ENCODE measurements around the gene UBE2M. TPM values are rescaled to one million over a fixed set of nuclear protein-coding genes. Genes with fewer than 3 reads are reported as not detected.
A peak's percentile ranks its signal among the peaks of the same experiment; 100 is the strongest.

UBE2M gene
- total RNA-seq, 4 donors from 2014 or later, result 16.4 to 31.5 (median 21.7) TPM

DNA sequence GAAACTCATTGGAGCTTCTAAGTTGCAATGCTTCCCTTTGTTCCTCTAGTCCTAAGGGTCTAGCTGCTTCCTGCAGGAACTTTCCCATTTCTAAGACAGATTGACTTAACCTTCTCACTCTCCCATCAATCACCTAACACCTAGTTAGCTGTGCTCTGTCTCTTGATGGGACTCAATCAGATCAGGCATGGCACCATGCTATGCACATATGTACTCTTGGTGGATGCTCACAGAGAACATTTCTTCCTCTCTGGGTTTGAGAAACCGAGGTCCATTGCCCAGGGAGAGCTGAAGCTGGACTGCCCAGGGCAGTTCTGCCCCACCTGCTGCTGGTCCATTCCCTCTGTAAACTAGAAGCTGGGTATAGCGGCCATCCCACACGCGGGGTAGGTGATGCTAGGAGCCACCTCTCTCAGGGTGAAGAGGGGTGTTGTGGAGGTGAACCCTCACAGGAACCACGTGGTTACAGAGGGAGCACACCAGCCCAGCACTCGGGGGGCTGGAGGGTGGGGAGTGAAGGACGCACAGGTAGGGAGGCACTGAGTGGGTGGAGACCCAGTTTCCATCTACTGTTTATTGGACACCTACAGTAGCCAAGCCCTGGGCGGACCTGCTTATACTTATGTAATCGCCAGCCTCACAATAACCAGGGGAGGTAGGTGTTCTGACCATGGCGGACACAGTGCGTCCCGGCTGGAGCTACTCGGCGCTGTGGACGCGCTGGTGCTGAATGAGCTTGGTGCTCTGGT is 3.1 kb upstream of the UBE2M start:
- H3K27ac ChIP-seq, result no peak overlapping the region
- H3K27me3 ChIP-seq, result no peaks in the 10 kb centered on the region
- peak overlapping the region; percentile 44 for H3K4me3 ChIP-seq
- peaks cover 7% of the 10 kb centered on the region for H3K36me3 ChIP-seq
- no peak for DNase-seq (ENCODE audit: low spot score in 2 of 2)
- TF ChIP-seq POLR2A (IDR thresholded peaks at IDR 0.05) (no peak), CTCF (IDR thresholded peaks at IDR 0.05) (no peak), POLR2AphosphoS5 (IDR thresholded peaks at IDR 0.05) (no peak), EP300 (IDR thresholded peaks at IDR 0.05) (no peak)
- H3K9me3 ChIP-seq, result no peaks in the 10 kb centered on the region
- peaks cover 58% of the 10 kb centered on the region for H3K4me1 ChIP-seq
- 59% methylated on average over 16 of the region's 16 CpGs for WGBS

DNA sequence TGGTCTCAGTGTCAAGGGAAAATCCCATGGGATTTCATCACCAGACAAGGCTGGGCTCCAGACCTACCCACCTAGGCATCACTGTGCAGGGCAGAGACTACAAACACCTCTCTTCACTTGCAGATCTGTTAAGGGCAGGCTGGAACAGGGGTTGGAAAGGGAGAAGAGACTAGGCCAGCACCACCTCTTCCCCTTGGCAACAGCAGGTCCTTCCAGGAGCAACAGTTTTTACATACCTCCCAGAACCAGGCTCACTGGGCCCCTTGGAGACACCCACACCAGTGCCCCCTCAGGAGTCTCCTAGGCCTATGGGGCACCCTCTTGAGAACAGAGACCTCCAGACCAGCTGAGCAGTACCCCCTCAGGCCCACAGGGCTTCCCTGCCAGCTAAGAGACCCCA is 2.5 kb upstream of the UBE2M start:
- no peak for TF ChIP-seq POLR2A (IDR thresholded peaks at IDR 0.05)
- no peak for TF ChIP-seq CTCF (IDR thresholded peaks at IDR 0.05)
- TF ChIP-seq EP300 (IDR thresholded peaks at IDR 0.05), result no peak
- no peak for TF ChIP-seq POLR2AphosphoS5 (IDR thresholded peaks at IDR 0.05)
- Histone ChIP-seq H3K4me1 (peaks cover 65% of the 10 kb centered on the region), H3K27ac (no peak overlapping the region), H3K9me3 (no peaks in the 10 kb centered on the region), H3K4me3 (no peak overlapping the region), H3K36me3 (peaks cover 11% of the 10 kb centered on the region), H3K27me3 (no peaks in the 10 kb centered on the region)
- DNase-seq (ENCODE audit: low spot score in 2 of 2), result no peak

- peak overlapping the region; percentile 87 for H3K4me3 ChIP-seq
- no peaks in the 10 kb centered on the region for H3K27me3 ChIP-seq
- peak overlapping the region; percentile 99 for H3K27ac ChIP-seq
- WGBS, result 69% methylated on average over 8 of the region's 8 CpGs
- TF ChIP-seq POLR2A (IDR thresholded peaks at IDR 0.05), result no peak
- no peak for TF ChIP-seq EP300 (IDR thresholded peaks at IDR 0.05)
- no peak for TF ChIP-seq POLR2AphosphoS5 (IDR thresholded peaks at IDR 0.05)
- TF ChIP-seq CTCF (IDR thresholded peaks at IDR 0.05), result no peak
- no peaks in the 10 kb centered on the region for H3K9me3 ChIP-seq
- H3K4me1 ChIP-seq, result peaks cover 71% of the 10 kb centered on the region
- DNase-seq (ENCODE audit: low spot score in 2 of 2), result no peak
- H3K36me3 ChIP-seq, result peaks cover 15% of the 10 kb centered on the region
These were observed 1.8 kb upstream of the UBE2M start for GRCh38 chr19:58560007-58560887.

GRCh38 chr19:58559275-58560006 is 1.0 kb upstream of the UBE2M start:
- Histone ChIP-seq H3K36me3 (peaks cover 15% of the 10 kb centered on the region), H3K4me1 (peaks cover 75% of the 10 kb centered on the region), H3K9me3 (no peaks in the 10 kb centered on the region), H3K27me3 (no peaks in the 10 kb centered on the region), H3K27ac (peak overlapping the region; percentile 99), H3K4me3 (peak overlapping the region; percentile 87)
- under 1% methylated on average over 20 of the region's 33 CpGs for WGBS
- TF ChIP-seq EP300 (IDR thresholded peaks at IDR 0.05) (no peak), POLR2A (IDR thresholded peaks at IDR 0.05) (peak in 1 of 2 donors; percentile 76)
- DNase-seq (ENCODE audit: low spot score in 2 of 2), result peak; percentile 94 to 96

GRCh38 chr19:58558623-58559274 is 338 bp upstream of the UBE2M start:
- peaks cover 81% of the 10 kb centered on the region for H3K4me1 ChIP-seq
- peaks cover 15% of the 10 kb centered on the region for H3K36me3 ChIP-seq
- peak; percentile 99 to 100 for DNase-seq (ENCODE audit: low spot score in 2 of 2)
- peak overlapping the region; percentile 87 for H3K4me3 ChIP-seq
- H3K27me3 ChIP-seq, result no peaks in the 10 kb centered on the region
- peak overlapping the region; percentile 99 for H3K27ac ChIP-seq
- 1% methylated on average over 27 of the region's 76 CpGs for WGBS
- no peaks in the 10 kb centered on the region for H3K9me3 ChIP-seq
- TF ChIP-seq POLR2AphosphoS5 (IDR thresholded peaks at IDR 0.05) (peak; percentile 38 to 92 (median 63)), CTCF (IDR thresholded peaks at IDR 0.05) (no peak)

All from suprapubic skin (tissue), 4 donors.